ENCODE data around the gene TMEM272. TPM values are rescaled to one million over a fixed set of nuclear protein-coding genes. Genes with fewer than 3 reads are reported as not detected.
A peak's percentile ranks its signal among the peaks of the same experiment; 100 is the strongest.

Gene TMEM272
- total RNA-seq, 1 experiment from 2014 or later, result 0.07 TPM

DNA sequence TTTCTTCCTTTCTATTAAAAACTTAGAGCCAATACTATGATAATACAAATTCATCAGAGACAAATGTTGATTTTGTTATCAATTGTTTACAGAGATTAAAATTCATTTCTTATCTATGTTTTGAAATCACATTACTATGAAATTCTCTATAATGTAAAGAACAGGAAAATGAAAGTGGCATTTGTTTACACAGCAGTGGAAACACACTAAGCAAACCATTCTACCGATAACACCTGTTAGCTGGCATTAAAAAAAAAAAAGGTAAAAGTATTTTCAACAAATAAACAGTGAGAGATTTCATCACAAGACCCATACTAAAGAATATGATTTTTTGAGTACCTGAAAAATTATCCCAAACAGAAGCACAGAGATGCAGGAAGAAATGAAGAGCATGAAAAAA, 12.0 kb upstream of the TMEM272 start:
- no peaks in the 10 kb centered on the region for H3K9me2 ChIP-seq (replicated peaks; ENCODE audit: low read length)
- DNase-seq (peak; percentile 7), ATAC-seq (no peak)
- no peaks in the 10 kb centered on the region for H4K20me1 ChIP-seq (ENCODE audit: low read length)
- peaks cover 52% of the 10 kb centered on the region for H3K4me1 ChIP-seq (ENCODE audit: insufficient read depth, low read length)
- BruUV-seq (replicated peaks), result no TSS peak
- CTCF ChIA-PET, result no interaction called here
- H3K36me3 ChIP-seq (ENCODE audit: low read depth, low read length), result no peaks in the 10 kb centered on the region
- no peaks in the 10 kb centered on the region for H3K27me3 ChIP-seq (ENCODE audit: low read length)
- H3K4me2 ChIP-seq (ENCODE audit: low read length), result peak overlapping the region; percentile 38
- intact Hi-C loops (cut with micrococcal nuclease), result loop anchor here (5.0 kb wide), 1 partner anchor 40 kb away; no protein-coding TSS in a partner anchor
- H3K79me2 ChIP-seq (ENCODE audit: low read length), result no peaks in the 10 kb centered on the region
- no peak overlapping the region for H3K9ac ChIP-seq (ENCODE audit: low read length)
- no peak overlapping the region for H2AFZ ChIP-seq (ENCODE audit: low read length)
- no peaks in the 10 kb centered on the region for H3K9me3 ChIP-seq (ENCODE audit: low read length)
- POLR2A ChIA-PET (ENCODE audit: unreplicated experiment), result no interaction called here
- H3K4me3 ChIP-seq (ENCODE audit: low read length), result no peak overlapping the region
- TF ChIP-seq, protein P1, sequence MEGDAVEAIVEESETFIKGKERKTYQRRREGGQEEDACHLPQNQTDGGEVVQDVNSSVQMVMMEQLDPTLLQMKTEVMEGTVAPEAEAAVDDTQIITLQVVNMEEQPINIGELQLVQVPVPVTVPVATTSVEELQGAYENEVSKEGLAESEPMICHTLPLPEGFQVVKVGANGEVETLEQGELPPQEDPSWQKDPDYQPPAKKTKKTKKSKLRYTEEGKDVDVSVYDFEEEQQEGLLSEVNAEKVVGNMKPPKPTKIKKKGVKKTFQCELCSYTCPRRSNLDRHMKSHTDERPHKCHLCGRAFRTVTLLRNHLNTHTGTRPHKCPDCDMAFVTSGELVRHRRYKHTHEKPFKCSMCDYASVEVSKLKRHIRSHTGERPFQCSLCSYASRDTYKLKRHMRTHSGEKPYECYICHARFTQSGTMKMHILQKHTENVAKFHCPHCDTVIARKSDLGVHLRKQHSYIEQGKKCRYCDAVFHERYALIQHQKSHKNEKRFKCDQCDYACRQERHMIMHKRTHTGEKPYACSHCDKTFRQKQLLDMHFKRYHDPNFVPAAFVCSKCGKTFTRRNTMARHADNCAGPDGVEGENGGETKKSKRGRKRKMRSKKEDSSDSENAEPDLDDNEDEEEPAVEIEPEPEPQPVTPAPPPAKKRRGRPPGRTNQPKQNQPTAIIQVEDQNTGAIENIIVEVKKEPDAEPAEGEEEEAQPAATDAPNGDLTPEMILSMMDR (conservative IDR thresholded peaks at IDR 0.05; ENCODE audit: low read depth, low read length), result no peak
- TF ChIP-seq EZH2phosphoT487 (IDR thresholded peaks at IDR 0.05; ENCODE audit: borderline replicate concordance, low read length) (no peak), EZH2 (IDR thresholded peaks at IDR 0.05; ENCODE audit: low read length, unreplicated experiment) (no peak)
- peaks cover 9% of the 10 kb centered on the region for H3F3A ChIP-seq (ENCODE audit: low read length, unreplicated experiment)
- no peak overlapping the region for H3K27ac ChIP-seq (ENCODE audit: low read length)

DNA sequence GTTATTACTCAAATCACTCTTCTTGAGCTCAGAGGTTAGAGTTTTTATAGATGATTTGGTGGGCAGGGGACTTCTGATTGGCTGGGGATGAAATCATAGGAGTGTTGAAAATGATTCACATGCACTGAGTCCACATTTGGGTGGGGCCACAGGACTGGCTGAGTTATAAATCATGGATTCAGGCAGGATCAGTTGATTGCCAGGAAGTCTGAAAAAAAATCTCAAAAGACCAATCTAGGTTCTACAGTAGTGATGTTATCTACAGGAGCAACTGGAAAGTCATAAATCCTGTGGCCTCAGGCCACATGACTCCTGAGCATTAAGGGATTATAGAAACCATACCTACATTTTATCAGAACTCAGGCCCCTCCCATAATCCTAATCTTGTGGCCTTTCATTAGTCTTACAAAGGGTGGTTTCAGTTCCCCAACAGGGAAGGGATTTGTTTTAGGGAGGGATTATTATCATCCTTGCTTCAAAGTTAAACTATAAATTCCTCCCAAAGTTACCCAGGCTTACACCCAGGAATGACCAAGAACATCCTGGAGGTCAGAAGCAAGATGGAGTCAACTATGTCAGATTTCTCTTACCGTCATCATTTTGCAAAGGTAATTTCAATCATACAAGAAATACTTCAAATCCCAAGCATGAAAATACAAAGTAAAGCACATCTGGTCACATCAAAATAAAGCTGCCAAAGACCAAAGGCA, 11.2 kb upstream of the TMEM272 start:
- Histone ChIP-seq H3K36me3 (ENCODE audit: low read depth, low read length) (no peaks in the 10 kb centered on the region), H4K20me1 (ENCODE audit: low read length) (no peaks in the 10 kb centered on the region), H3K27ac (ENCODE audit: low read length) (peak overlapping the region; percentile 36), H3K4me1 (ENCODE audit: insufficient read depth, low read length) (peaks cover 44% of the 10 kb centered on the region), H3K4me3 (ENCODE audit: low read length) (no peak overlapping the region), H3K79me2 (ENCODE audit: low read length) (no peaks in the 10 kb centered on the region), H3K9ac (ENCODE audit: low read length) (no peak overlapping the region), H3K9me2 (replicated peaks; ENCODE audit: low read length) (no peaks in the 10 kb centered on the region), H3F3A (ENCODE audit: low read length, unreplicated experiment) (peaks cover 9% of the 10 kb centered on the region), H3K27me3 (ENCODE audit: low read length) (no peaks in the 10 kb centered on the region), H3K9me3 (ENCODE audit: low read length) (no peaks in the 10 kb centered on the region), H3K4me2 (ENCODE audit: low read length) (peak overlapping the region; percentile 38), H2AFZ (ENCODE audit: low read length) (no peak overlapping the region)
- ChIA-PET POLR2A (ENCODE audit: unreplicated experiment) (no interaction called here), CTCF (no interaction called here)
- no TSS peak for BruUV-seq (replicated peaks)
- DNase-seq (peak; percentile 84), ATAC-seq (peak; percentile 27)
- intact Hi-C loops (cut with micrococcal nuclease), result loop anchor here (5.0 kb wide), 1 partner anchor 39 kb away; no protein-coding TSS in a partner anchor
- TF ChIP-seq, protein P1 (conservative IDR thresholded peaks at IDR 0.05; ENCODE audit: low read depth, low read length), result no peak
- TF ChIP-seq EZH2 (IDR thresholded peaks at IDR 0.05; ENCODE audit: low read length, unreplicated experiment), result no peak
- TF ChIP-seq EZH2phosphoT487 (IDR thresholded peaks at IDR 0.05; ENCODE audit: borderline replicate concordance, low read length), result no peak

Data from PC-3 (cell line).